ENCODE results near the gene UBIAD1.

DNA sequence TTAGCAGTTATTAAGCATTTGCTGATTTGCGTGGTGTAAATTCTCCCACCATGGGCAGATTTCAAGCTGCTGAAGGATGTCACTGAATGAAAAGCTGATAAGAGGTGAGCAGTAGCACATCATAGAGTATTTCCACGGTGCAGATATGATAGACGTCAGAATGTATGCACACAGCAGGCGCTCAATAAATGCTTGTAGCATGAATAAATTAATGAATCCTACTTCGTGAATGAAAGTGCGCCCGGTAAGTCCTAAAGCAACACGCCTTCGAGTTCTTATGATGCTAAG is 510 bp upstream of the UBIAD1 start:
- TF ChIP-seq, protein P1, sequence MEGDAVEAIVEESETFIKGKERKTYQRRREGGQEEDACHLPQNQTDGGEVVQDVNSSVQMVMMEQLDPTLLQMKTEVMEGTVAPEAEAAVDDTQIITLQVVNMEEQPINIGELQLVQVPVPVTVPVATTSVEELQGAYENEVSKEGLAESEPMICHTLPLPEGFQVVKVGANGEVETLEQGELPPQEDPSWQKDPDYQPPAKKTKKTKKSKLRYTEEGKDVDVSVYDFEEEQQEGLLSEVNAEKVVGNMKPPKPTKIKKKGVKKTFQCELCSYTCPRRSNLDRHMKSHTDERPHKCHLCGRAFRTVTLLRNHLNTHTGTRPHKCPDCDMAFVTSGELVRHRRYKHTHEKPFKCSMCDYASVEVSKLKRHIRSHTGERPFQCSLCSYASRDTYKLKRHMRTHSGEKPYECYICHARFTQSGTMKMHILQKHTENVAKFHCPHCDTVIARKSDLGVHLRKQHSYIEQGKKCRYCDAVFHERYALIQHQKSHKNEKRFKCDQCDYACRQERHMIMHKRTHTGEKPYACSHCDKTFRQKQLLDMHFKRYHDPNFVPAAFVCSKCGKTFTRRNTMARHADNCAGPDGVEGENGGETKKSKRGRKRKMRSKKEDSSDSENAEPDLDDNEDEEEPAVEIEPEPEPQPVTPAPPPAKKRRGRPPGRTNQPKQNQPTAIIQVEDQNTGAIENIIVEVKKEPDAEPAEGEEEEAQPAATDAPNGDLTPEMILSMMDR (IDR thresholded peaks at IDR 0.05), result no peak
- TF ChIP-seq POLR2A (IDR thresholded peaks at IDR 0.05), result no peak
